HepG2 (cell line): Measurements from ENCODE around the gene SRD5A3. TPM values are rescaled to one million over a fixed set of nuclear protein-coding genes. Genes with fewer than 3 reads are reported as not detected.

Source experiments
- ATAC-seq: fragments of 200-7000 bp; cut with Tn5 transposase; 3 replicates; pipeline ENCODE4 v1.9.1; 2020; ENCODE audit warnings: mild to moderate bottlenecking, moderate library complexity
- BruUV-seq: library from RNA; stranded (reverse); fragments of 400-500 nt; replicated peaks from 2 replicates; lab custom pipeline; 2021; lab: Mats Ljungman, UMichigan
- CTCF ChIA-PET: fragments of 300-600 bp; formaldehyde crosslinking; extraction: SDS; loops from one replicate; lab custom pipeline; 2021; ENCODE audit warnings: low total read pairs, inconsistent platforms, low intra/inter-chr PET ratio; lab: Yijun Ruan, JAX
- POLR2A ChIA-PET: fragments of 350-600 bp; sonication (Branson Sonifier 250); formaldehyde crosslinking; loops from one replicate; lab custom pipeline; 2020; ENCODE audit warnings: antibody characterized with exemption, inconsistent platforms; lab: Yijun Ruan, JAX
- DNase-seq: peaks from one replicate; pipeline ENCODE4 v3.0.0-alpha.2; 2015; ENCODE audit warnings: low spot score
- FAIRE-seq: peaks from 3 replicates; lab custom pipeline; 2011; peaks lifted over from hg19 to GRCh38; lab: Jason Lieb, UNC
- H2AFZ ChIP-seq: one replicate; pipeline ENCODE4 v1.6.1; 2011; ENCODE audit warnings: low read length, inconsistent platforms
- H3K27ac ChIP-seq: fragments of 300-600 bp; 3 replicates; pipeline ENCODE4 v1.8.0; 2011; ENCODE audit warnings: mixed run types, mild to moderate bottlenecking, mixed read lengths, low read length, inconsistent platforms; ENCODE audit not compliant: insufficient read depth; ENCODE audit errors: extremely low read length
- H3K27me3 ChIP-seq, 2 experiments: fragments of 200-600 bp in 1 of 2; 2 replicates in 1 of 2; 3 replicates in 1 of 2; pipeline versions ENCODE4 v1.6.0 to v1.8.0; 2011; ENCODE audit warnings: low read length in 2 of 2, mild to moderate bottlenecking in 2 of 2, moderate library complexity in 2 of 2, inconsistent platforms in 1 of 2; ENCODE audit not compliant: insufficient read depth in 2 of 2, control insufficient read depth in 1 of 2
- H3K36me3 ChIP-seq, 2 experiments: fragments of 200-600 bp in 1 of 2; replicated peaks in 1 of 2; 2 replicates in 1 of 2; 3 replicates in 1 of 2; pipeline versions ENCODE4 v1.5.1 to v1.8.0; 2011; ENCODE audit warnings: low read length in 2 of 2, inconsistent platforms in 1 of 2; ENCODE audit not compliant: insufficient read depth in 2 of 2, control insufficient read depth in 1 of 2
- H3K4me1 ChIP-seq: 2 replicates; pipeline ENCODE4 v1.5.1; 2012; ENCODE audit warnings: low read length, inconsistent platforms; ENCODE audit not compliant: insufficient read depth
- H3K4me2 ChIP-seq: 2 replicates; pipeline ENCODE4 v1.6.0; 2011; ENCODE audit warnings: low read depth, low read length, inconsistent platforms
- H3K4me3 ChIP-seq, 3 experiments: fragments of 200-600 bp in 1 of 3; sonication (generic), shearing (Covaris generic) in 1 of 3; replicated peaks in 1 of 3; 2 replicates each; pipeline ENCODE4 v1.5.1; 2011 to 2016; ENCODE audit warnings: low read length in 3 of 3, inconsistent platforms in 2 of 3, low read depth in 2 of 3, mild to moderate bottlenecking in 2 of 3, control low read depth in 1 of 3, mixed read lengths in 1 of 3; ENCODE audit not compliant: insufficient read depth in 1 of 3
- H3K79me2 ChIP-seq: one replicate; pipeline ENCODE4 v1.6.1; 2011; ENCODE audit warnings: low read length, inconsistent platforms; ENCODE audit not compliant: insufficient read depth
- H3K9ac ChIP-seq: 2 replicates; pipeline ENCODE4 v1.6.0; 2011; ENCODE audit warnings: mild to moderate bottlenecking, low read depth, low read length, inconsistent platforms; ENCODE audit not compliant: insufficient read depth
- H3K9me3 ChIP-seq: 2 replicates; pipeline ENCODE4 v1.5.1; 2012; ENCODE audit warnings: mild to moderate bottlenecking, low read length
- H4K20me1 ChIP-seq: 2 replicates; pipeline ENCODE4 v1.6.0; 2011; ENCODE audit warnings: inconsistent platforms, mild to moderate bottlenecking, low read length, moderate library complexity; ENCODE audit not compliant: insufficient read depth
- ATF2 ChIP-seq: sonication (generic); formaldehyde crosslinking; IDR thresholded peaks from 2 replicates; pipeline ENCODE4 v1.4.0; 2020; ENCODE audit warnings: missing genetic modification reagents
- ATF3 ChIP-seq: sonication (generic); formaldehyde crosslinking; IDR thresholded peaks from 2 replicates; pipeline ENCODE4 v1.4.0; 2020; ENCODE audit warnings: missing genetic modification reagents
- CCDC6 ChIP-seq: sonication (generic); formaldehyde crosslinking; IDR thresholded peaks from 2 replicates; pipeline ENCODE4 v1.8.1; 2022; ENCODE audit warnings: mild to moderate bottlenecking, missing genetic modification reagents, moderate library complexity
- GPN1 ChIP-seq: sonication (generic); formaldehyde crosslinking; IDR thresholded peaks from 2 replicates; pipeline ENCODE4 v1.5.1; 2020; ENCODE audit warnings: missing genetic modification reagents, borderline replicate concordance
- HCFC1 ChIP-seq: fragments of 150-350 bp; IDR thresholded peaks from 2 replicates; pipeline ENCODE4 v1.6.1; 2014; ENCODE audit warnings: low read depth, low read length
- KLF12 ChIP-seq: sonication (generic); formaldehyde crosslinking; IDR thresholded peaks from 2 replicates; pipeline ENCODE4 v1.4.0; 2020; ENCODE audit warnings: missing genetic modification reagents, borderline replicate concordance
- MBNL3 ChIP-seq: fragments of 250-450 bp; sonication (Bioruptor Pico); conservative IDR thresholded peaks from 2 replicates; pipeline ENCODE4 v1.8.0; 2022; ENCODE audit warnings: mild to moderate bottlenecking, inconsistent platforms
- MXD4 ChIP-seq: IDR thresholded peaks from 2 replicates; pipeline ENCODE4 v1.6.1; 2016; ENCODE audit warnings: mild to moderate bottlenecking, missing biosample characterization, missing genetic modification reagents
- PCBP1 ChIP-seq: fragments of 200-400 bp; formaldehyde crosslinking; IDR thresholded peaks from 2 replicates; pipeline ENCODE4 v1.6.1; 2017; ENCODE audit warnings: mild to moderate bottlenecking, low read depth, low read length, borderline replicate concordance
- SMAD9 ChIP-seq: sonication (generic); formaldehyde crosslinking; IDR thresholded peaks from 2 replicates; pipeline ENCODE4 v1.5.1; 2020; ENCODE audit warnings: mild to moderate bottlenecking, missing genetic modification reagents
- TEAD2 ChIP-seq: sonication (generic); formaldehyde crosslinking; IDR thresholded peaks from 2 replicates; pipeline ENCODE4 v1.9.0; 2021; ENCODE audit warnings: missing genetic modification reagents
- TMF1 ChIP-seq: sonication (generic); formaldehyde crosslinking; IDR thresholded peaks from 2 replicates; pipeline ENCODE4 v1.8.1; 2022; ENCODE audit warnings: low read depth, missing genetic modification reagents
- ZFP36L1 ChIP-seq: sonication (generic); formaldehyde crosslinking; IDR thresholded peaks from 2 replicates; pipeline ENCODE4 v1.8.0; 2022; ENCODE audit warnings: mild to moderate bottlenecking, missing genetic modification reagents, moderate library complexity
- ZNF749 ChIP-seq: sonication (generic); formaldehyde crosslinking; IDR thresholded peaks from 2 replicates; pipeline ENCODE4 v1.8.0; 2022; ENCODE audit warnings: mild to moderate bottlenecking, missing genetic modification reagents, moderate library complexity, borderline replicate concordance
- ZXDC ChIP-seq: sonication (generic); formaldehyde crosslinking; IDR thresholded peaks from 2 replicates; pipeline ENCODE4 v1.5.0; 2020; ENCODE audit warnings: mild to moderate bottlenecking, missing genetic modification reagents
- WGBS: methylation state at CpG from one replicate; pipeline ENCODE4 v1.1.6; 2017; ENCODE audit warnings: low lambda C conversion rate; 5-methylcytosine and 5-hydroxymethylcytosine counted together
- in situ Hi-C: cut with HindIII; loops from 2 replicates; pipeline ENCODE4 v1.10.0; 2017; ENCODE audit warnings: low pct_unique_long_range_greater_than_20kb; ENCODE audit not compliant: extremely low pct_ligation_motif_present
- intact Hi-C: fragments of 100-400 bp; cut with micrococcal nuclease; formaldehyde crosslinking; loops from one replicate; pipeline ENCODE4 v1.10.0; 2022; ENCODE audit not compliant: unreplicated experiment
- polyA plus RNA-seq, 8 experiments: library from polyadenylated mRNA; depleted of rRNA in 3 of 8; stranded (reverse) in 7 of 8; unstranded in 1 of 8; fragments of >200 nt; fragmentation: Illumina TruSeq in 4 of 8; extraction: Trizol in 4 of 8; gene quantifications; 2 replicates each; pipeline versions ENCODE4 v1.2.1 to v1.2.3, GENCODE V29; 2011 to 2016; ENCODE audit warnings: low read depth in 4 of 8, missing spikeins in 1 of 8, mixed read lengths in 1 of 8; ENCODE audit not compliant: insufficient read depth in 1 of 8
- total RNA-seq, 5 experiments: library from RNA; depleted of rRNA; stranded (reverse); fragments of >200 nt; fragmentation: Illumina TruSeq; extraction: Trizol; gene quantifications; 2 replicates each; pipeline ENCODE4 v1.2.3, GENCODE V29; 2016; ENCODE audit warnings: low read depth in 1 of 5
- TF ChIP-seq, protein P1 (sequence below): sonication (generic); formaldehyde crosslinking; IDR thresholded peaks from 2 replicates; pipeline ENCODE4 v1.4.0; 2020; ENCODE audit warnings: mild to moderate bottlenecking, missing genetic modification reagents, borderline replicate concordance
- TF ChIP-seq, protein P2 (sequence below): IDR thresholded peaks from 2 replicates; pipeline ENCODE4 v1.6.1; 2016; ENCODE audit warnings: low read depth, borderline replicate concordance

The SRD5A3 gene
- total and polyA plus RNA-seq, 2 of the 13 experiments (the other 11 are each of a cell fraction or from before 2014, with no cell fraction given) = 12.4 to 18.4 TPM

DNA sequence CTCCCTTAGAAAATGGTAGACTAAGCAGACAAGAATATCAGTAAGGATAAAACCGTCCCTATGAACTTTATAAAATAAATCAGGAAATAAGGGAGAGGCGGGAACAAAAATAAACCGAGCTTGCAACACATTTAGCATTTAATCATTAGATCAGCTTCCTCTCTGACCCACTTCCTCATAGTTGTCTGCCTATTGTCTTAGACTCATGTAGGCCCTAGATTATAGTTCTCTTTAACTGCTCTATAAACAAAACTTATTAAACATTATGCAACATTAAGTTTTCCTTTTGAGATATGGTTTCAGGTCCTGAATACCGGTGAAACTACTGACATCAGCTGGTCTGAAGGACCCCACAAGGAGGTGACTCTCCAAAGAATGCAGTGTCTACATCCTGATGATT lies 15.8 kb upstream of the SRD5A3 start:
- Histone ChIP-seq H4K20me1 (no peaks in the 10 kb centered on the region), H3K9ac (no peak overlapping the region), H3K27ac (no peak overlapping the region), H3K4me3 (no peak overlapping the region), H3K4me1 (no peaks in the 10 kb centered on the region), H3K36me3 (no peaks in the 10 kb centered on the region), H3K27me3 (0 out of 5 replicates have a peak, but pooled peaks cover 0 to 5% of the 10 kb centered on the region in 2 experiments), H3K9me3 (0 out of 2 replicates have a peak, but pooled peaks cover 3% of the 10 kb centered on the region), H3K4me2 (no peak overlapping the region), H3K79me2 (no peaks in the 10 kb centered on the region), H2AFZ (no peak overlapping the region)
- CTCF ChIA-PET = no interaction called here
- ATAC-seq (no peak), FAIRE-seq (no peak), DNase-seq (no peak)
- BruUV-seq = no TSS peak
- WGBS = 3% methylated on average over 4 of the region's 4 CpGs
- intact Hi-C loops = no loop called here
- TF ChIP-seq KLF12 = no peak
- no peak for TF ChIP-seq ZFP36L1 (CRISPR knock-in tag)
- TF ChIP-seq TEAD2 (CRISPR knock-in tag) = no peak
- TF ChIP-seq ATF3 = no peak
- TF ChIP-seq, protein P1, sequence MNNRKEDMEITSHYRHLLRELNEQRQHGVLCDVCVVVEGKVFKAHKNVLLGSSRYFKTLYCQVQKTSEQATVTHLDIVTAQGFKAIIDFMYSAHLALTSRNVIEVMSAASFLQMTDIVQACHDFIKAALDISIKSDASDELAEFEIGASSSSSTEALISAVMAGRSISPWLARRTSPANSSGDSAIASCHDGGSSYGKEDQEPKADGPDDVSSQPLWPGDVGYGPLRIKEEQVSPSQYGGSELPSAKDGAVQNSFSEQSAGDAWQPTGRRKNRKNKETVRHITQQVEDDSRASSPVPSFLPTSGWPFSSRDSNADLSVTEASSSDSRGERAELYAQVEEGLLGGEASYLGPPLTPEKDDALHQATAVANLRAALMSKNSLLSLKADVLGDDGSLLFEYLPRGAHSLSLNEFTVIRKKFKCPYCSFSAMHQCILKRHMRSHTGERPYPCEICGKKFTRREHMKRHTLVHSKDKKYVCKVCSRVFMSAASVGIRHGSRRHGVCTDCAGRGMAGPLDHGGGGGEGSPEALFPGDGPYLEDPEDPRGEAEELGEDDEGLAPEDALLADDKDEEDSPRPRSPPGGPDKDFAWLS (CRISPR knock-in tag) = no peak
- TF ChIP-seq MXD4 (CRISPR knock-in tag) = no peak
- TF ChIP-seq SMAD9 (CRISPR knock-in tag) = no peak
- TF ChIP-seq, protein P2, sequence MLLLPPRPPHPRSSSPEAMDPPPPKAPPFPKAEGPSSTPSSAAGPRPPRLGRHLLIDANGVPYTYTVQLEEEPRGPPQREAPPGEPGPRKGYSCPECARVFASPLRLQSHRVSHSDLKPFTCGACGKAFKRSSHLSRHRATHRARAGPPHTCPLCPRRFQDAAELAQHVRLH = no peak
- no peak for TF ChIP-seq ZXDC (CRISPR knock-in tag)
- no peak for TF ChIP-seq MBNL3 (CRISPR knock-in tag)
- TF ChIP-seq CCDC6 = no peak
- no peak for TF ChIP-seq ZNF749 (CRISPR knock-in tag)
- no peak for TF ChIP-seq HCFC1
- no peak for TF ChIP-seq TMF1 (CRISPR knock-in tag)
- no peak for TF ChIP-seq ATF2 (CRISPR knock-in tag)
- TF ChIP-seq GPN1 = no peak
- no peak for TF ChIP-seq PCBP1
- POLR2A ChIA-PET = no interaction called here
- in situ Hi-C loops = no loop called here
